Kidney epithelial cell (primary cell): ENCODE data around the gene TRRAP. TPM values are rescaled to one million over a fixed set of nuclear protein-coding genes. Genes with fewer than 3 reads are reported as not detected.

Experiments used
- DNase-seq: peaks from one replicate; pipeline ENCODE4 v3.0.0-alpha.2; 2010; ENCODE audit warnings: low read depth
- H3K27me3 ChIP-seq: 2 replicates; pipeline ENCODE4 v1.6.0; 2011; ENCODE audit warnings: low read length; ENCODE audit not compliant: control insufficient read depth, insufficient read depth
- H3K36me3 ChIP-seq: 2 replicates; pipeline ENCODE4 v1.5.1; 2011; ENCODE audit warnings: low read length; ENCODE audit not compliant: control insufficient read depth, insufficient read depth
- H3K4me3 ChIP-seq: 2 replicates; pipeline ENCODE4 v1.5.1; 2011; ENCODE audit warnings: low read depth, mild to moderate bottlenecking, control low read depth, low read length
- CTCF ChIP-seq: IDR thresholded peaks from 2 replicates; pipeline ENCODE4 v1.5.1; 2011; ENCODE audit warnings: mild to moderate bottlenecking, moderate library complexity, low read length, control low read depth, inconsistent platforms; ENCODE audit not compliant: insufficient read depth, poor library complexity, severe bottlenecking
- total RNA-seq: library from RNA; depleted of rRNA; stranded (reverse); fragments of >200 nt; gene quantifications from 2 replicates; pipeline ENCODE4 v1.2.3, GENCODE V29; 2015

TRRAP gene
- total RNA-seq, 1 donor from 2014 or later: 35.1 TPM

- DNase-seq: no peak
- Histone ChIP-seq H3K27me3 (no peaks in the 10 kb centered on the region), H3K4me3 (no peak overlapping the region), H3K36me3 (peaks cover 2% of the 10 kb centered on the region)
- no peak for TF ChIP-seq CTCF
These were observed 124.0 kb downstream of the TRRAP start for GRCh38 chr7:99002148-99002826.

- peaks cover 2% of the 10 kb centered on the region for H3K36me3 ChIP-seq
- DNase-seq: no peak
- no peaks in the 10 kb centered on the region for H3K27me3 ChIP-seq
- TF ChIP-seq CTCF: no peak
- no peak overlapping the region for H3K4me3 ChIP-seq
These were observed 124.5 kb downstream of the TRRAP start for GRCh38 chr7:99002827-99003212.

GRCh38 chr7:99003419-99003818, 125.1 kb downstream of the TRRAP start:
- TF ChIP-seq CTCF: no peak
- DNase-seq: no peak
- Histone ChIP-seq H3K27me3 (no peaks in the 10 kb centered on the region), H3K4me3 (no peak overlapping the region), H3K36me3 (peaks cover 2% of the 10 kb centered on the region)

GRCh38 chr7:99004216-99004615, 125.9 kb downstream of the TRRAP start:
- Histone ChIP-seq H3K36me3 (peaks cover 1% of the 10 kb centered on the region), H3K4me3 (no peak overlapping the region), H3K27me3 (no peaks in the 10 kb centered on the region)
- no peak for TF ChIP-seq CTCF
- DNase-seq: no peak

- H3K4me3 ChIP-seq: no peak overlapping the region
- H3K36me3 ChIP-seq: peaks cover 1% of the 10 kb centered on the region
- H3K27me3 ChIP-seq: no peaks in the 10 kb centered on the region
- TF ChIP-seq CTCF: no peak
- DNase-seq: no peak
These were observed 126.6 kb downstream of the TRRAP start for GRCh38 chr7:99004781-99005500.
